HG03196 (cell line): Measurements from ENCODE around the gene APEX1.

Experiments
- ATAC-seq: cut with Tn5 transposase; IDR thresholded peaks from one replicate; pipeline ENCODE4 v1.9.1; 2021; ENCODE audit not compliant: unreplicated experiment

The APEX1 gene

DNA sequence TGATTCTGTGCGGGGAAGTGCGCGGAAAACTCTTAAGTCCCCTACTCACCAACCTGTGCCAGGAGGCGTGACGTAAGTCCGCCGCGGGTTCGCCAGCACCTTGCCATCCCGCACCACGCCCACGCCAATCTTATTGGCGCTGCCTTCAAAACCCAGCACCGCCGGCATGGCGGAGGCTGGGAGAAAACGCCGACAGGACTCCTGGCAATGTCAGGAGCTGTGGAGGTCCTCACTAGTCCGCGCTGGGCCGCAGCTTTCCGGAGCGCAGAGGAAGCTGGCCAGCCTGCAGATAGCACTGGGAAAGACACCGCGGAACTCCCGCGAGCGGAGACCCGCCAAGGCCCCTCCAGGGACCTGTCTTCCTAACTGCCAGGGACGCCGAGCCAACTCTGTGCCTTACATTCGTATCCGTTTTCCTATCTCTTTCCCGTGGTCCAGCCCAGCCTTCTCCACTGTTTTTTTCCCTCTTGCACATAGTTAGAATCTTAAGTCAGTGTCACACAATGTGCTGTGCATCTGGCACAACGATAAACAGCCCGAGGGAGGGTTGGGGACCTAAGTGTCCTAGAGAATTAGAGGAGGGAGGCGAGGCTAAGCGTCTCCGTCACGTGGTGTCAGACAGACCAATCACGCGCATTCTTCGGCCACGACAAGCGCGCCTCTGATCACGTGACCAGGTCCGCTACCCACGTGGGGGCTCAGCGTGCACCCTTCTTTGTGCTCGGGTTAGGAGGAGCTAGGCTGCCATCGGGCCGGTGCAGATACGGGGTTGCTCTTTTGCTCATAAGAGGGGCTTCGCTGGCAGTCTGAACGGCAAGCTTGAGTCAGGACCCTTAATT lies at the start of gene APEX1, which contains the start of gene OSGEP:
Gene APEX1, plus strand, starts transcription at position 711 of the 839 bp plus-strand sequence. CDS start 420 bp downstream, outside the sequence.
Gene OSGEP, minus strand, starts transcription at position 297 of the 839 bp plus-strand sequence. Its CDS starts 129 bp downstream, at position 168.
- peak; percentile 87 for ATAC-seq

DNA sequence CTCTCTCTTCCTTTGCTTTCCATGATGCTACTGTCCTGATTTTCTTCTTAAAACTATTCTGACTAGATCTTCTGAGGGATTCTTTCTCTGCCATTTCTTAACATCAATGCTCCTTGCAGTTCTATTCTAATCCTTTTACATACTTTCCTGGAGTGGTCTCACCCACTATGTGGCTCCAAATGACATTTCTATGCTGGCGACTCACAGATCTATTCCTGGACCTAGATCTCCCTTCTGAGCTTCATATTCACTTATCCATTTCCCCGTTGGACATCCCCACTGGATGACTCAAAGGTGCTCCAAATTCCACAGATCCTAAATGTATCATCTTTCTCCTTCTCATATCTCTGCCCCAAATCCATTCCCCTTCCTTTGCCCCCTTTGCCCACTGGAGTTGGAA lies 45.8 kb upstream of the APEX1 start:
- ATAC-seq, result no peak

DNA sequence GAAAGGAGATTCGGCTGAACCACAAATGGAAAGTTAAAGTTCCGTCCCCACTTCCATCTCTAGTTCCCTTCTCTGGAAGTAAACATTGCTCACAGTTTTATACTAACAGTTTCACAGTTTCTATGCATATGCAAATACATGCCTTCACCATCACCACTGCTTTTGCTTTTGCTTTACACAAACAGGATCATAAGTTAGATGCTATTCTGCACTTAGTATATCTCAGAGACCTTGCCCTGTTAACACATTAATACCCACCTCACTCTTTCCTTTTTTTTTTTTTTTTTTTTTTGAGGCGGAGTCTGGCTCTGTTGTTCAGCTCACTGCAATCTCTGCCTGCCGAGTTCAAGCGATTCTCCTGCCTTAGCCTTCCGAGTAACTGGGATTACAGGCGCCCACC lies 42.6 kb upstream of the APEX1 start:
- peak; percentile 42 for ATAC-seq

DNA sequence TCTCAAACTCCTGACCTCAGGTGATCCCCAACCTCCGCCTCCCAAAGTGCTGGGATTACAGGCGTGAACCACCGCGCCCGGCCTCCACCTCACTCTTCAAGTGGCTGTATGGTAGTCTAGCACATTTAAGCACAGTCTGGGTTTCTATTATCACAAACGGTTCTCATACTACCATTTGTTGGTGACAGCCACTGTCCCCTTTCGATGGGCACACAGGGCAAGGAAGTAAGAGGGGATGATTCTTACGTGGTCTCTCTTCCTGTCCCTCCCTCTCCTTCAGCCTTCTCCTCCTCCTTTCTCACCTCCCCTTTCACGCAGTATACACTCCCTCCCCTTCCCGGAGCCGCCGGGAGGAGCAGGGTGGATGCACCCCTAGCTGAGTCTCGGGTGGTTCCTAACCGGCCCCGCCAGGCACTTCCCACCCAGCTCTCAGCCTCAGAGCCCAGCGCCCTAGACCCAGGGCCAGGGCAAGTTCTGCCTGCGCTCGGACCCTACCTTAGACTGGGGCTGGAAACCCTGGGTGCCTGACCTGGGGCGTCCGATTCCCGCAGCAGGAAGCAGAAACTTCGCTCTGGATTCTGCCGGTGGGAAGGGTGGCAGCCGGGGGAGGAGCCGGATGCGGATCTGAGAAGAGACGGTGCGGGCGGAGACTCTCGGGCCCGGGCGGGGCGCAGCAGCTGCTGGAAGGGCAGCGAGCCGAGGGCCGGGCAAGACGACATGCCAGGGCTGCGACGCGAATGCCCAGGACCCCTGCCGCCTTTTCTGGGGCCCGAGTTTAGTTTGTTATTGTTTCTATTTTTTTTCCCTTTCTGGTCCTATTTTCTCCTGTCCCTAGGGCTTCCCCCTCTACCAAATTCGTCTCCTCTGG lies 41.9 kb upstream of the APEX1 start, which contains the start of gene TEP1:
Gene TEP1, minus strand, starts transcription at position 626 of the 868 bp plus-strand sequence. CDS start 5,062 bp downstream, outside the sequence.
- peak; percentile 69 for ATAC-seq

DNA sequence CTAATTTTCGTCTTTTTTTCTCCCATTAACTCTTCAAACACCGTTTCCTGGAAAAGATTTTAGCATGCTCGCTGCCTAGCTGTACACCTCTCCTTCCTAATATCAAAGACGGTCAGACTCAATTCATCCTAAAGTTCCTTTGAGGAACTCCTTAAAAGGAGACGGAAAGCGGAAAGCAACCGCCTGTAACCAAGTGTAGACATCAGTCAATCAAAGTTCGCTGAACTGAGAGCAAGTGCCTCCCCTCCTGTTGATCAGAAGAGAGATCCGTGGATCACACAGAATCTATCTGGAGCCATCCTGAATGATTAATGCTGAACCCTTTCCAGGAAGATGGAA lies 41.3 kb upstream of the APEX1 start:
- peak; percentile 32 for ATAC-seq

DNA sequence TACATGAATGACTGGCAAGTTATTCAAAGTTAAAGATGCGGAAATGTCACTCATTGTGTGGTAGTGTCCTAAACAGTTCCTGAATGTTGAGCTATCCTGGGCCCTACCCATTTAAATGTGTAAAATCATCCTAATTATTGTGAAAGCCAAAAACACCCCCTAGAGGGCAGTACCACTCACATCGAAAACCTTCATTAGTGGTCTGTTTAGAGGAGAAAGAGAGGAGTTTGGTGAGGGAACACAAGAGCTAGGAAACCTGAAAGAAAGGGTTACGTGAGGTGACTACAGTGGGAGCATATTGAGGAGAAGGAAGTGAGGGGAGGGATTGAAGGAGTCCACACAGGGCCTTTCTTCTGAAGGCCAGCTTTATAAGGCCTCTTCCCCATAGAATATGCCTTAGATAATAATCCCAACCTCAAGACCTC lies 39.2 kb upstream of the APEX1 start:
- no peak for ATAC-seq

DNA sequence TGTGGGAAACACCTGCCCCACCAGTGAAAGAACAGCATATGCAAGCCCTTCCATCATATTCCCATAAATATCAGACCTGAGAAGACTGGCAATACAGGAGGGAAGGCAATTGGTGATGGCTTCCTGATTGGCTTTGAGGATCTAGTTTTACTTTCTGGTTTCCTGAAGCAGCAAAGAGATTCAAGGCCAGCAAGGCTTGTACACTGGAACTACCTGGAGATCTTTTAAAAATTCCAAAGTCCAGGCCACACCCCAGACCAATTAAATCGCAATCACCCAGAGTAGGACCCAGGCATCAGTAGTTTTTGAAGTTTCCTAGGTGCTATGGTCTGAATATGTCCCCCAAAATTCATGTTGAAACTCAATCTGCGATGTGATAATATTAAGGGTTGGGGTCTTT lies 38.8 kb upstream of the APEX1 start:
- ATAC-seq, result no peak

DNA sequence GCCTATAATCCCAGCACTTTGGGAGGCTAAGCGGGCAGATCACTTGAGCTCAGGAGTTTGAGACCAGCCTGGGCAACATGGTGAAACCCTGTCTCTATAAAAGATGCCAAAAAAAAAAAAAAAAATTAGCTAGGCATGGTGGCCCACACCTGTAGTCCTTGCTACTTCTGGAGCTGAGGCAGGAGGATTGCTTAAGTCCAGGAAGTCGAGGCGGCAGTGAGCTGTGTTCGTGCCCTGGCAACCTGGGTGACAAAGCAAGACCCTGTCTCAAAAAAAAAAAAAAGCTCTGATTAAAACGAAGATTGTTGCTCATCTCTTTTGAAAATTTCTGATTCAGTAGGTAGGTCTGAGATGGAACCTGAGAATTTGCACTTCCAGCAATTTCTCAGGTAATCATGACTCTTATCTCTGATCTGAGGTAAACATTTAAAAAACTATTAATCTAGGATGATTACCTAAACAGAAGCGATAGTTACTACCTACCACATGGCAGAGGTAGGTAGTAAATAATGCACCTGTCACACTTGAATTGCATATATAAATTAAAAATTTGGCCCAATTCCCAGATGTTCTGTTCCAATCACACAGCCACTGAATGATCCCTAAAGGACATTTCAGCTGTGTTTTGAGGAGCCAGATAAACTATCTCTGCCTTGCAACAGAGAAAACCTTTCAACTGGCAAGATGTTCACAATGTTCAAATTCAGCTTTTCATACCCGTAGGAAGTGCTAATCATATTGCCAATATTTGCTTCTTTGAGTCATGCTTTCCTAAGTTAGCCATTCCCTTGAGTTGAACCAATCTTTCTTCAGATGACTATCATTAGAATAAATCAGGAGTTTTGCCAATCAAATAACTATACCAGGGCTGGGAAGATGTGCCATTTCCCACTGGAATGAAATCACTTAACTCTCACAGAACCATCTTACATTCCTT lies 37.5 kb upstream of the APEX1 start:
- no peak for ATAC-seq

DNA sequence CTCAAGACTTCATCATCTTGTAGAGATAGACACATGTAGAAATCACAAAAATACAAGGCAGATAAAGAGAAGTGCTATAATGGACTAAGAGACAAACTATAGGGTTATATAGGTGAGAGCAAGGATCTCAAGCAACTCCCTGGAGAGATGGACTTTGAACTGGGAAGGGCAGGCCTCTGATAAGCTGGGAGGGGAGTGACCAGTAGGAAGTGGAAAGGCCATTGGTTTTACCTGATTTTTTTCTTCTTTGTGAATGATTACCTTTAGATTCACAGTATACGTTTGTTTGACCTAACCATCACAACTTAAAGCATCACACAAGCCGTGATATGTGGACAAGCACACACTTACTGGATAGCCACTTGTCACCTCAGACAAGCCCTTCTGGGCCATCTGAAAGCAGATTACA lies 36.5 kb upstream of the APEX1 start:
- no peak for ATAC-seq

DNA sequence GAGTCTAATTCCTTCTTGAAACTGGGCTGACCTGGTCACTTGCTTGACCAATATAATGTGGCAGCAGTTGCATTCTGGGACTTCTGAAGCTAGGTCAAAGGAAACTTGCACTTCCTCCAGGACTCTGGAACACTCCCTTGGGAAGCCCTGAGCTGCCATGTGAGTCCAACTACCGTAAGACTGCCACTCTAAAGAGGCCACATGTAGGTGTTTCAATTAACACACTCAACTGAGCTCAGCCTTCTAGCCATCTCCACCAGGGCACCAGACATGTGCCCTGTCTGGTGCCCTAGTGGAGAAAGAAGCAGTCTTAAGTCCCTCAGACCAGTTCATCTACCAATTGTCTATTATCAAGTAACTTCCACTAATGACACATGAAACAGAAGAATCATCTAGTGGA lies 35.6 kb upstream of the APEX1 start:
- no peak for ATAC-seq

DNA sequence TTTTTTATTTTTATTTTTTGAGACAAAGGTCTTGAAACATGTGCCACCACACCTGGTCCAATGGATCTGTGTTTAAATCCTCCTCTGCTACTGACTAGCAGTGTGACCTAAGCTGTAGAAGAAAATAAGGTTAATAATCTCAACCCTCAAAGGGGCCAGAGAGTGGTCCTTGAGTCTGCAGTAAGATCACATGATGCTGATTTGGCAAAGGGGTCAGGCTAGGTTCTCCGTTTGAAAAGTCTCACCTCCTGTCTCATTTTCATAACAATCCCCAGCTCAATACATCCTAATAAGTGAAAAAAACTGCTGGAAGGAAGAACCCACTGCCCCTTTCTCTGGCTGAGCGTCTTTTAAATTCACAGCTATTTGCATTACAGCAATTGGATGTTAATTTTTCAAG lies 33.8 kb upstream of the APEX1 start:
- no peak for ATAC-seq

DNA sequence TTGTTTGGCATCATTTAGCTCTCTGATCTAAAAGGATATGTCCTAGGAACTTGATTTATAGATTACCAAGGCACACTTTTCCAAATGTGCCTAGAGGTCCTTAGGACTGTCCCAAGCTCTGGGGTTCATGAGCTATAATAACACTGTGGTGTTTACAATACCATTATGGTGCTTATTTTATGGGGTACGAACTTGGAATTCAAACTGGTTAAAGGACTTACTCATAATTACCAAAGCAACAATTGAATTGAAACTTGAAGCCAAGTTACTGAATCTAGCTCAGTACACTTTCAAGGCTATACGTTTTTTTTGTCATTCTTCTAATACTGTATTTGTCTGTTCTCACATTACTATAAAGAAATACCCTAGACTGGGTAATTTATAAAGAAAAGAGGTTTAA lies 32.1 kb upstream of the APEX1 start:
- ATAC-seq, result no peak

DNA sequence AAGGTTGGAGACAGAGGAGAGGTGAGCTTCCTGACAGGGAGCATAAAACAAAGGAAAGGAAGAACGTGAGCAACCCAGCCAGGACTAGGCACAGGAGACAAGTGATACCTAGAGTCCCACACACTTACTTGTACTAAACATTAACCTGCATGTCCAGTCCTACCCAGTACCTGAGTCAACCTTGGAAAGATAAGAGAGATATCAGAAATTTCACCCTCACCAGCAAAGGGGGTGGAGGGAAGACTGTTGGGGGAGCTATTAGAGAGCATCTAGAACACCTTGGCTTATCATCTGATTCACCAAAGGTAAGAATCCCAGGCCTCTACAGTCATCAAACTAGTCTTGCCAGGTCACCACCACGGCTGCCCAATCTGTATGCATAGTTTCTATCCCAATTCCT lies 30.2 kb upstream of the APEX1 start:
- ATAC-seq, result no peak

DNA sequence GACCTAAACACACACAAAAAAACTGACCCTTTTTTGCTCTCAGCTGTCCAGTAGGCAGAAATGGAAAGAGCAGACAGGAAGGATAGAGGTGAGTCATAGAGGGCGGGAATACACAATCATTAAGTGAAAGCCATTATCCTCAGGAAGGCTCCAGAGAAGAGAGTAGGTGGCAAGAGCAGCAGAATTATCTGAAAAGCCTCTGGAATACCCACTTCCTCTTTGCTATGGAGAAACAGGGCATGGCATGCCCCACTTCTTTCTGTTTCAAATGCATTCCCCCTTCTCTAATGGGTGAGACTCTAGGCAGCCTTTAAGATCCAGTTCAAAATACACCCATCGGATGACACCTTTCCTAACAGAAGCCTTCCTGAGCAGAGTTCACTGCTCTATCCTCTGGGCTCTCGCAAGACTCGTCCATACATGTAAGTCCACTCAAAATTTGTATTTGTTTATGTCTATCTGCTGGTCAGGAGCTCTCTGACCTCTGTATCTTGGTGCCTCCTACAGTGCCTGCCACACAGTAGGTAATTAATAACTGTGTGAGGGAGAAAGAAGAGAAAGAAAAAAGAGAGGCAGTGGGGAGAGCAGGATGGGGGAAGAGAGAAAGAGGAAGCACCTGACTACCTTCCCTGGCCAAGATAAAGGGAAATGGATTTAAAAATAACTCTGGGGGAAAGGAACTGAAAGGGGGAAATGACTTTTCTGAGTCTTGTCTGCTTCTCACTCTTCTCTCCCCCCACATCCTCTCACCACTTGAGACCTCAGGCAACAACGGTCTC lies 27.6 kb upstream of the APEX1 start:
- ATAC-seq, result peak; percentile 61

DNA sequence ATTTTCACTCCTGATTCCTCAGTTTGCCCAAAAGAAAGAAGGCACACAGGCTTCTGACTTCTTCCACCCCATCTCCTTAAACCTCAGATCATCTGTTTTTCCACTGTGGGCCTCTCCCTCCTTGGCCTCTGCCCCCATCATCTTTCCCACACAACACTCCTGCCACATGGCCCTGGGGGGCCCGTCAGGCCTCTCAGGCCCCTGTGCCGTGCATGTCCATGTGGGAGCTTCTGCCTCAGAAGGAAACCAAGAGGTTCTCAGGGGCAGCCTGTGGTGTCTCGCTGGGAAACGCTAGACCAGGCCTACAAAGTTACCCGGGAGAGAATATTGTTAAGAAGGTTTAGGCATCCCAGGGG lies 27.0 kb upstream of the APEX1 start:
- ATAC-seq, result peak; percentile 24

DNA sequence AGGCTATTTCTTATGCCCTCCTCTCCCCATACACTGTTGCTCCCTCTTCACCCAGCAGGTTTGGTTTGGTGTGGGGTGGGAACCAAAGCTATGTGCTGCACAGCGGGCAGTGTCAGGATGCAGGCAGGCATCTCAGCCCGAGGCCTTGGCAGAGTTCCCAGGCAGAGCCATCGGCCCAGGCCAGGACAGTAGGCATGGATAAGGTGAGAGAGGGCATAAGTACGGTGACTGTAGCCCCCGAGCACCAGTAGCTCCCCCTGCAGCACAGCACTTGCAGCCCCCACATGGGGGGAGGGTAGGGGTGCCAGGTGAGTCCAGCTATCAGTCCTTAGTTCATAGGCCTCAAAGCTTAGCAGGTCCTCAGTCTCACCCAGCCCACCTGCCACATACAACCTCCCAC lies 26.2 kb upstream of the APEX1 start:
- ATAC-seq, result no peak

DNA sequence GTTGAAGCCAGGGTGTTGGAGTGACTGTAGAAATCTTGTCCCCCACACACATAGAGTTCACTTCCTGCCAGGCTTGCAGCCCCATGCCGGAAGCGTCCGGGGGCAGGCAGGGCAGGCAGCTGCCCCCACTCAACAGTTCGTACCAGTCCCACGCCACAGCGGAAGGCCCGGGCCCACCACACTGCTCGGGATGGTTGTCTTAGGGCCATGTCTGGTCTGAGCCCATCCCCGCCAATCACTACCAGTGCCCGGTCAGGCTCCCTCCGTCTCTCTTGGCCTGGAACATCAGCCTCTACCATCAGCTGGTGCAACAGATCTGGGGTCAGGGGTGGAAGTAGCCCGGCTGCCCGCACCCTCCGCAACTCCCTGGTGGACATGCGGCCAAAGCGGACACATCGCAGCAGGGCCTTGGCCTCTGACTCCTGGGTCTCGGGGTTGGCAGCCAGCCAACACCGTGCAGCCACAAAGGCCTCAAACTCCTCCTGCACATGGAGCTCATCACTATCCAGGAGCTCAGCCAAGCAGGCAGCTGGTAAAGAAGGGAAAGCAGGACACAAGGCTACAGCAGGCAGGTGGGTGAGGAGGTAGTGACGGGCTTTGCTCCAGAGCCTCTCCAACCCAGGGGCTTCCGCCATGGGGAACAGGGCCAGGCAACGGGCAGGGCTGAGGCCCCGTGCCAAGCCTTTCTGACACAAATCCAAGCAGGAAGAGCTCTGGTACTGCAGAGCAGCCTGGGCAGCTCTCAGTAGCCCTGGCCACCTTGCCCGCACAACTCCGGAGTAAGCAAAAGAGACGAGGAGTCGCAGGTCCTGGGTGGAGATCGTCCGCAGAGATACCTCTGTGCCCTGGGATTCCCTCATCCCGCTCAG lies 25.0 kb upstream of the APEX1 start:
- no peak for ATAC-seq

DNA sequence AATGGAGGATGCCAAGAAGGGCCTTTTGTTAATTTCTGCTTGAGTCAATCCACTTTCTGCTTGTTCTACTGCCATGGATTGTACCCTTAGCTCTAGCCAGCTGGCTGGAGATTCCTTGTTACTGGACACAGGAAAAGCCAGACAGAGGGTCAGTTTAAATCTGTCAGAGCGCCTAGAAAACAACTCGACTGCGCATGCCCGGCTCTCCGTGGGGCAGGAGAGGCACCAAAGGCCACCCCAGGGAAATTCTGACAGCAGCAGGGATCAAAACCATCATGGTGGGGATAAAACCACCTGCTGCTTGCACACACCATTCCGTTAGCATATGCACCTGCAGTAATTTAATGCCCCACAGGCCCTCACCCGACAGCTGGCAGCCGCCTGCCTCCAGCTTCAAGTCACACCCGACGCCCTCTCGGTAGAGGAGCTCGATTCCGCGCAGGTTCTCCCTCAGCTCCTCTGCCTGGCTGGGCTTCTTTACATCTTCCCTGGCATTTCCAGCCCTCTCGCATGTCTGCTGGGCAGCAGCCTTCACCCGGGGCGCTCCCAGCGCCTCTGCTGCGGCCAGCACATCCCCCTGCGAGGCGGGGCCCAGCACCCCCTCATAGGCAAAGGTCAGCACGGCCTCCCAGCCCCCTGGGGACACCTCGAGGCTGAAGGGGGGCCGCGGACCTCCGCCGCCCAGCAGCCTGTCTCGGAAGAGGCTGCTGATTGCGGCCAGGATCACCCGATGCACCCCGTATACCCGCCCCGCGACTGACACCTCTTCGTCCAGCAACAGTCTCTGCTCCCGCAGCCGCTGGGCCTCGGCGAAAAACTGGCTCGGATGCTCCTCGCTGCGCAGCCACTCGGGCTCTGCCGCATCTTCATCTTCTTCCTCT lies 20.1 kb upstream of the APEX1 start:
- no peak for ATAC-seq
